SHP77 treated with DMSO at 0.1 percent for 48 hours (cell line): Measurements from ENCODE around the gene OVCH2.
"Not testable (repeated sequence)": the region's sequence is repeated elsewhere in the genome, so short reads cannot be mapped to it uniquely, and the experiment has no call there.

ENCODE experiments used
- DNase-seq: peaks from one replicate; lab custom pipeline; 2025; lab: John Stamatoyannopoulos, UW

OVCH2 gene, protein sequence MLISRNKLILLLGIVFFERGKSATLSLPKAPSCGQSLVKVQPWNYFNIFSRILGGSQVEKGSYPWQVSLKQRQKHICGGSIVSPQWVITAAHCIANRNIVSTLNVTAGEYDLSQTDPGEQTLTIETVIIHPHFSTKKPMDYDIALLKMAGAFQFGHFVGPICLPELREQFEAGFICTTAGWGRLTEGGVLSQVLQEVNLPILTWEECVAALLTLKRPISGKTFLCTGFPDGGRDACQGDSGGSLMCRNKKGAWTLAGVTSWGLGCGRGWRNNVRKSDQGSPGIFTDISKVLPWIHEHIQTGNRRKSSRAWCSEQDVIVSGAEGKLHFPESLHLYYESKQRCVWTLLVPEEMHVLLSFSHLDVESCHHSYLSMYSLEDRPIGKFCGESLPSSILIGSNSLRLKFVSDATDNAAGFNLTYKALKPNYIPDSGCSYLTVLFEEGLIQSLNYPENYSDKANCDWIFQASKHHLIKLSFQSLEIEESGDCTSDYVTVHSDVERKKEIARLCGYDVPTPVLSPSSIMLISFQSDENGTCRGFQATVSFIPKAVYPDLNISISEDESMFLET

GRCh38 chr11:7706377-7706776, at the start of gene OVCH2:
OVCH2 (minus strand) TSS chr11:7706477; CDS start chr11:7706394, 83 bp downstream.
- DNase-seq: no peak

DNA sequence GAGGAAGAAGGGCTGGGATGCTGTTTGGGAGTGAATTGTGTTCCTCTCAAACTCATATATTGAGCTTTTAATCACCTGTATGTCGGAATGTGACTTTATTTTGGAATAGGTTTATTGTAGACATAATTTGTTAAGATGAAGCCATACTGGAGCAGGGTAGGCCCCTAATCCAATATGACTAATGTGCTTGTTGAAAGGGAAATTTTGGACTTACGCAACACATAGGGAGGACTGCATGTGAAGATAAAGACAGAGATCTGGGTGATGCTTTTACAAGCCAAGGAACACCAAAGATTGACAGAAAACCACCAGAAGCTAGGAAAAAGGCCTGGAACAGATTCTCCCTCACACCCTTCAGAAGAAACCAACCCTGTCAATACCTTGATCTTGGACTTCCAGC, 43.2 kb upstream of the OVCH2 start:
- no peak for DNase-seq

DNA sequence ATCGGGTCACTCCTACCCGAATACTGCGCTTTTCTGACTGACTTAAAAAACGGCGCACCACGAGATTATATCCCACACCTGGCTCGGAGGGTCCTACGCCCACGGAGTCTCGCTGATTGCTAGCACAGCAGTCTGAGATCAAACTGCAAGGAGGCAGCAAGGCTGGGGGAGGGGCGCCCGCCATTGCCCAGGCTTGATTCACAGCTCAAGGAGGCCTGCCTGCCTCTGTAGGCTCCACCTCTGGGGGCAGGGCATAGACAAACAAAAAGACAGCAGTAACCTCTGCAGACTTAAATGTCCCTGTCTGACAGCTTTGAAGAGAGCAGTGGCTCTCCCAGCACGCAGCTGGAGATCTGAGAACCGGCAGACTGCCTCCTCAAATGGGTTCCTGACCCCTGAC, 28.5 kb upstream of the OVCH2 start:
- DNase-seq: not testable (repeated sequence)

GRCh38 chr11:7714786-7715185, 8.5 kb upstream of the OVCH2 start:
- DNase-seq: no peak

GRCh38 chr11:7703740-7704139, 2.5 kb downstream of the OVCH2 start:
- DNase-seq: no peak

DNA sequence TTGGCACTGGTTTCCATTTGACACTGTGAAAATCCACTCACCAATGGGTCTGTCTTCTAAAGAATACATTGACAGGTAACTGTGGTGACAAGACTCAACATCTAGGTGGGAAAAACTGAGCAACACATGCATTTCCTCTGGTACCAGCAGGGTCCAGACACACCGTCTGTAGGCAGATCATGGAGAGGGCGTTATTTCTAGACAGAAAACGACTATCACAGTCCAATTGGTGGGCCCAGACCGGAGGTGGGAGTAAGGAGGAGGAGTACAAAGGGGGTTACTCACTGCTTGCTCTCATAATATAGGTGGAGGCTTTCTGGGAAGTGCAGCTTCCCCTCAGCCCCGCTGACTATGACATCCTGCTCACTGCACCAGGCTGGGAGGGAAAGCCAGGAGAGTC, 9.9 kb downstream of the OVCH2 start:
- DNase-seq: no peak

- no peak for DNase-seq
These were observed 12.0 kb downstream of the OVCH2 start for GRCh38 chr11:7694235-7694634.

DNA sequence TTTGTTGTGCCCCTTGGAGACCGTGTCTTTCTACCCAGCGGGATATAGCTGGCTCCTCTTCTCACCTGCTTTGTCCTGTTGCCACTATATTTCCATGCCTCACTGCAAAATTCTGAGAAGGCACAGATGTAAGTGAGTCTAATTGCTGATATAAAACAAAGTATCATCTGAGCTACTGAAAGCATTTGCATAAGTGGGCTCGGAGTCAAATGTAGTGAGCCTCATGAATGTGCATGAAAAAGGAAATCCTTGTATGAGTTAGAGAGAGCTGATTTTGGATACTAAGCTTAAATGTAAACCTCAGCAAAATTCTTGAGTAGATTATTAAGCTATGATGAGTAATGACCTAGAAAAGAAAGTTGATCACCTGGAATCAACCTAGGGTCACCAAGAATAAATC, 13.9 kb downstream of the OVCH2 start:
- DNase-seq: no peak

DNA sequence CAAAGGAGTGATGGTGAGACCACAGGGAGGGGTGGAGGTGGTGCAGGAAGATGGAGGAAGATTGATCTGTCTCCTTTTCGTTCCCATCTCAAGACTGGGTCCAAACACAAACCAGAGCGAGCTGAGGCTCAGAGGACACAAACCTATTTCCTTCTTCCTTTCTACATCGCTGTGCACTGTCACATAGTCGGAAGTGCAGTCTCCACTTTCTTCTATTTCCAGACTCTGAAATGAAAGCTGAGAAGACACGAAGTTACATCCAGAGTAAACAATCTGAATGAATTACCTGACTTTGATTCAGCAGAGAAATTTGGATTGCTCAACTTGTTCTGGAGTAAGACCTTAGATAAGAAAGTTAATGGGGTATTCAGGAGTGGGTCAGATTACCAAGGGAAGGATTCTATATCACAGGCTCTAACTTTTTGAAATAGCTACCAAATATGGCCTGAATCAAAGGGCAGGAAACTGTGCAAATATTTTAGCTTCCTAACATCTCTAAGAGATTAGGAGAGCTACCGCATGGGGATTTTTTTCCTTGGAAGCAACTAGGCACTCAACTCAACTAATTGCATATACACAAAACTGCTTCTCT, 14.4 kb downstream of the OVCH2 start:
- DNase-seq: no peak

- no peak for DNase-seq
These were observed 15.6 kb downstream of the OVCH2 start for GRCh38 chr11:7690648-7691047.

- DNase-seq: no peak
These were observed 17.0 kb downstream of the OVCH2 start for GRCh38 chr11:7689239-7689638.

DNA sequence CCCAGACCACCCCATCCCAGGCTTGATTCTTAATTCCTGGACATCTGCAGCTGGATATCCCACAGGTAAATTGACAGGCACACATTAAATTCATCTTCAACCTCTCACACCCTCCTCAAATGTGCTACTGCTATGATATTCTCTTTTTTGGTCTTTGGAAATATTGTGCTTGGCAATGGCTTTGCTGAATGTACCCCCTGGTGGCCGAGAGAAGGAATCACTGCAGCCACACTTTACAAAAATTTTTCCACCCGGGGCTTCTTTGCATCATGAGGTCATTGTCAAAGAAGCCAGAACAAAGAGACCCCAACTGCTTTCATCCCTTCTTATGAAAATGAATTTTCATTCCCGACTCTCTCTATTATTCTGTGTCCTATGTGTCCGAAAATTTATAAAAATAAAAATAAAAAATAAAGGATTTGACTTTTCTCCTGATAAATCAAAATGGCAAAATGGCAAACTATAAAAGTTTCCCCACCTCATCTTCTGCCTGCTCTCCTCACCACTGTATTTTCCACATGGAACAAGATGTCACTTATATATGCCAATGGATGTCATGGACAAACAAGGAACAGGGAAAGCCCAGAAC, 17.9 kb downstream of the OVCH2 start:
- DNase-seq: no peak

DNA sequence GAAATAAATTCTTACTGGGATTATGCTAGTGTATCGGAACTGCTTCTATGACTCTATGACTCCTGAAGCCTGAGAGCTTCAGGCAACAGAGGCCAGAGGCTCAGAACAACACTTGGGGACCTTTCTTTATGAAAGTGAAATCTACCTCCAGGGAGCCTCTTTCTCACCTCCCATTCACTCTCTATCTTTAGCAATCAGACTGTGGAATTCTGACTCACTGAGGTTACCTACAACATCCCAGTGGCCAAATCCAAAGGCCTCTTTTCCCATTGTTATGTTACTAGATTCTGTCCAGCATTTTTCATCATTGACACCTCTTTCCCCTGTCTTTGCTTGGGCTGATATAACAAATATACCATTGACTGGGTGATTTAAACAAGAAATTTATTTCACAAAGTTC, 18.9 kb downstream of the OVCH2 start:
- DNase-seq: no peak

DNA sequence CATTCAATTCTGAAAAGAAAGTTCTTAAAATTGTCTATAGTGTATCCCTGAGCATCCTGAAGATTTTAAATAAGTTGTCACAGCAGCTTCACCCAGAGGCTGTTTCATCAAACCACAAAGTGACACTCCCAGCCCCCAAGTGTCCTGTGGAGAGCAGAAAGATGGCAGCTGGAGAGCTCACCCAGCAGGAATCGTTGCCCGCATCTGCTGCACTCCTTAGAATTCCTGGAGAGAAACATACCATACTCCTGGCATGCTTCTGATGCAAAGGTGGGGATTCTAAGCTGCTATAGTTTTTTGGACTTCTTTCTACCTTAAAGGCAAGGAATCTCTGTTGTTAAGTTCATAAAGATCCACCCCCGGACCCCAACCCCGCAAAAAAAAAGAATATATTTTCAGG, 19.5 kb downstream of the OVCH2 start:
- DNase-seq: no peak

DNA sequence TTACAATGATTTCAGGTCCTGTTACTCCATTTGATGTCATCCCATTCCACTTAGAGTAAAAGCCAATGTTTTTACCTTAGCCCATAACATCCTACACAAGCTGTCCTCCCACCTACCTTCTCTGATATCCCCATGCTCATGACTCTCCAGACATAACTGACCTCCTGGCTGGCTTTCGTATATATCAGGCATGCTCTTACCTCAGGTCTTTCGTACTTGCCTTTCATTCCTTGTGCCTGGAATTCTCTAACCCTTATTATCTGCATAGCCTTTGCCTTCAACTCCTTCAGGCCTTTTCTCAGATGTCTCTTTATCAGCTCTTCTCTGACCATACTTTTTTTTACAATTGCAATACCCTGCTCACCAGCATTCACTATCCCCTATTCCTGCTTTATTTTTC, 22.7 kb downstream of the OVCH2 start:
- DNase-seq: no peak

DNA sequence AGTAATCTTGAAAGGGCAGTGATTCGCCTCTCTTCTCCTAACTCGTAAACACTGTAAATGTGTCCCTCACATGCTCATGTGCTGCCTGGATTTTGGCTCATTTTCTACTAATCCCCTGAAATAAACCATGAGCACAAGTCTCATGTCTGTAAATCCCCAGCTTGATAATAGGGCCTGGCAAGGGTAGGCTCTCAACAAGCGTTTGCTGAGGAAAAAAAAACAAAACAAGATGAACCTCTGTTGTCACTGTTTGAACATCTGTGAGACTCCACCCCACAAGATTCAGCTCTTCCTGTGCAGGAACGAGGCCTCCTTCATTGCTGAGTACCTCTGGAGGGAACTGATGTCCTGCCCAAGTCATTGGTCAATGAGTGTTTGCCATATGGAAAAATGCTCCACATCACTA, 28.5 kb downstream of the OVCH2 start:
- no peak for DNase-seq

DNA sequence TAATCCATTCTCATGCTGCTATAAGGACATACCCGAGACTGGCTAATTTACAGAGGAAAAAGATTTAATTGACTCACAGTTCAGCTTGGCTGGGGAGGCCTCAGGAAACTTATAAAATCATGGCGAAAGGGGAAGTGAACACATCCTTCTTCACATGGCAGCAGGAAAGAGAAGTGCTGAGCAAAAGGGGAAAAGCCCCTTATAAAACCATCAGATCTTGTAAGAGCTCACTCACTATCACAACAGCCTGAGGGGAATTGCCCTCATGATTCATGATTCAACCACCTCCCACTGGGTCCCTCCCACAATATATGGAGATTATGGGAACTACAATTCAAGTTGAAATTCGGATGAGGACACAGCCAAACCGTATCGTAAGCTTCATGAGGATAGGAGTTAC, 29.2 kb downstream of the OVCH2 start:
- no peak for DNase-seq

- no peak for DNase-seq
These were observed 30.6 kb downstream of the OVCH2 start for GRCh38 chr11:7675631-7676030.

GRCh38 chr11:7673724-7674434, 32.4 kb downstream of the OVCH2 start:
- no peak for DNase-seq

GRCh38 chr11:7672960-7673723, 33.1 kb downstream of the OVCH2 start, which contains the start of gene CYB5R2:
CYB5R2 (minus strand) TSS chr11:7673500; CDS start chr11:7672825, 675 bp downstream.
- DNase-seq: no peak

DNA sequence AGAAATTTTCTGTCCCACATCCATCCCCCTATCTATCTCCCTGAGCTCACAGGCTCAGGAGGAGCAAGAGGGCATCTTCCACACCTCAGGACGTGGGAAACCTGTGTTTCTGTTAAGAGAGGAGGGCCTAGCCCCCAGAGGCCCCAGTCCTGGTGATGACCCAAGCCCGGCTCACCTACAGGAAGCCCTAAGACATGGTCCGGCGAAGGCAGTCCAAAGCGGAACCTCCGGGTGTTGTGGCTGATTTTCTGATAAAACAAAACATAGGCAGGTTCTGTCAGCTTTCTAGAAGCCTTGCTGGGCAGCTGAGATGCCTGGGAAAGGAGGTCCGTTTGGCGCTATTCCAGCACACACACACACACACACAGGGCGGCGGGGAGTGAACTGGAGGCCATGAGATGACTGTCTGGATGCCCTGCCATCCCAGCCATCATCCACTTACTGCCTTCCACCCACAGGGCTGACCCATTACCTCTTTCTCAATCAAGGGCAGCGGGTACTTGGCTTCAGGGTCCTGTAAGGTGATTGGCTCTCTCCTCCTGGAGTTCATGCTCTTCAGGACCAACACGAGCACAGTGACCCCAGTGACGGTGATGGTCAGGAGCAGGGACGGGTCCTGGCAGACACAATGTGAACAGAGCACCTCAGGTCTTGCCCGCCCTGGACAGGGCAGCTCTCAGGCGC, 33.9 kb downstream of the OVCH2 start:
- DNase-seq: no peak
